ENCODE data around the gene ELMO1. TPM values are rescaled to one million over a fixed set of nuclear protein-coding genes. Genes with fewer than 3 reads are reported as not detected.

Gene ELMO1
- total RNA-seq, 1 experiment from 2014 or later = 7.8 TPM

DNA sequence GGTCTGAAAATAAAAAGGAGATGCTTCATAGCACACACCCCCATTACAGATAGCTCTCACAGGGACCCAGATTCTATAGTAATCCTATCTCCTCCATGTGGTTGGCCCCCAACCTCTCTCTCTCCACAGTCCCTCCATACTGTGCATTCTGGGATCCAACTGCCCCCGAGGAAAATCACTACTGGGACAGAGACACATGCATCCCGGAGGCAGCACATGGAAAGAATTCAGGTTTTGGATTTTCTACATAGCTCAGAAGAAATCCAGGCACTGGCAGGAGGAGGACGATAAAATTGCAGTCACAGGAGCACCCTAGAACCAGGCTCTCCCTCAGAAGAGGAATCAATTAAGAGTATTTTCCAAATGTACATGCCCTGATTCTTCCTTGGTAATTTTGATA is 239.5 kb downstream of the ELMO1 start:
- no peak overlapping the region for H3K23ac ChIP-seq (ENCODE audit: insufficient read length, low read depth, low read length)
- H3T11ph ChIP-seq (ENCODE audit: low read length) = no peak overlapping the region
- H2BK15ac ChIP-seq (ENCODE audit: low read depth, low read length) = no peak overlapping the region
- no peak overlapping the region for H2BK120ac ChIP-seq (ENCODE audit: low read depth, low read length, poor library complexity, severe bottlenecking)
- H3K27me3 ChIP-seq (ENCODE audit: insufficient read depth, low read length) = no peaks in the 10 kb centered on the region
- H2BK5ac ChIP-seq (ENCODE audit: insufficient read length, low read length) = no peak overlapping the region
- H3K14ac ChIP-seq (ENCODE audit: insufficient read depth, low read length) = no peak overlapping the region
- Mint-ChIP-seq H3K36me3 (ENCODE audit: insufficient read depth in 1 of 3, low read depth in 3 of 3) (peaks cover 3 to 6% (median 6%) of the 10 kb centered on the region in 3 experiments; a peak in 5 of 7 replicates), H3K4me3 (no peak overlapping the region), H3K27me3 (ENCODE audit: low read depth) (no peaks in the 10 kb centered on the region), H3K27ac (peak overlapping the region in 1 of 3 experiments; percentile 34; a peak in 1 of 7 replicates), H3K9me3 (no peaks in the 10 kb centered on the region), H3K4me1 (peaks cover 0 to 6% of the 10 kb centered on the region in 2 experiments; a peak in 3 of 4 replicates)
- H3K9ac ChIP-seq (ENCODE audit: extremely low read depth, insufficient read length, low read length) = no peak overlapping the region
- no CpG with 5 or more reads among the region's 3 CpGs for WGBS (ENCODE audit: extremely low coverage, insufficient read length, low lambda C conversion rate)
- no peaks in the 10 kb centered on the region for H3K4me1 ChIP-seq (ENCODE audit: insufficient read depth, low read length)
- H2BK12ac ChIP-seq (ENCODE audit: insufficient read length, low read depth, low read length) = no peak overlapping the region
- no peak for DNase-seq
- H4K8ac ChIP-seq (replicated peaks; ENCODE audit: insufficient read length, low read depth, low read length) = no peak overlapping the region
- no peaks in the 10 kb centered on the region for H3K79me2 ChIP-seq (ENCODE audit: insufficient read depth, low read length)
- H4K5ac ChIP-seq (ENCODE audit: insufficient read length, low read depth, low read length) = no peak overlapping the region
- no peak overlapping the region for H2BK20ac ChIP-seq (ENCODE audit: low read depth, low read length, poor library complexity, severe bottlenecking)
- H4K20me1 ChIP-seq (ENCODE audit: control insufficient read depth, insufficient read depth, insufficient read length) = no peaks in the 10 kb centered on the region
- H3K23me2 ChIP-seq (ENCODE audit: insufficient read length, low read depth, low read length, poor library complexity, severe bottlenecking) = no peaks in the 10 kb centered on the region
- no peak overlapping the region for H4K91ac ChIP-seq (ENCODE audit: insufficient read length, low read depth, low read length)
- no peak overlapping the region for H3K4ac ChIP-seq (ENCODE audit: low read depth, low read length)
- no peak overlapping the region for H2AK5ac ChIP-seq (ENCODE audit: insufficient read length, low read length)
- H3K18ac ChIP-seq (ENCODE audit: insufficient read length, low read depth, low read length) = no peak overlapping the region
- H2AFZ ChIP-seq (ENCODE audit: low read length) = no peak overlapping the region
- H3K4me2 ChIP-seq (ENCODE audit: insufficient read depth, insufficient read length, low read length) = no peak overlapping the region
- no peak overlapping the region for H3K27ac ChIP-seq (ENCODE audit: insufficient read length, low read depth, low read length)
- H3K56ac ChIP-seq (ENCODE audit: insufficient read length, low read depth, low read length) = no peak overlapping the region
- TF ChIP-seq, protein P1, sequence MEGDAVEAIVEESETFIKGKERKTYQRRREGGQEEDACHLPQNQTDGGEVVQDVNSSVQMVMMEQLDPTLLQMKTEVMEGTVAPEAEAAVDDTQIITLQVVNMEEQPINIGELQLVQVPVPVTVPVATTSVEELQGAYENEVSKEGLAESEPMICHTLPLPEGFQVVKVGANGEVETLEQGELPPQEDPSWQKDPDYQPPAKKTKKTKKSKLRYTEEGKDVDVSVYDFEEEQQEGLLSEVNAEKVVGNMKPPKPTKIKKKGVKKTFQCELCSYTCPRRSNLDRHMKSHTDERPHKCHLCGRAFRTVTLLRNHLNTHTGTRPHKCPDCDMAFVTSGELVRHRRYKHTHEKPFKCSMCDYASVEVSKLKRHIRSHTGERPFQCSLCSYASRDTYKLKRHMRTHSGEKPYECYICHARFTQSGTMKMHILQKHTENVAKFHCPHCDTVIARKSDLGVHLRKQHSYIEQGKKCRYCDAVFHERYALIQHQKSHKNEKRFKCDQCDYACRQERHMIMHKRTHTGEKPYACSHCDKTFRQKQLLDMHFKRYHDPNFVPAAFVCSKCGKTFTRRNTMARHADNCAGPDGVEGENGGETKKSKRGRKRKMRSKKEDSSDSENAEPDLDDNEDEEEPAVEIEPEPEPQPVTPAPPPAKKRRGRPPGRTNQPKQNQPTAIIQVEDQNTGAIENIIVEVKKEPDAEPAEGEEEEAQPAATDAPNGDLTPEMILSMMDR (conservative IDR thresholded peaks at IDR 0.05) = no peak
- no peaks in the 10 kb centered on the region for H3K79me1 ChIP-seq (ENCODE audit: insufficient read depth, low read depth, low read length, poor library complexity, severe bottlenecking)
- H3K9me3 ChIP-seq (ENCODE audit: control insufficient read depth, low read depth, low read length) = no peaks in the 10 kb centered on the region
